Muscle of arm (tissue), 12 donors: ENCODE results near the gene YOD1. TPM values are rescaled to one million over a fixed set of nuclear protein-coding genes. Genes with fewer than 3 reads are reported as not detected.
"Not testable (repeated sequence)": the region's sequence is repeated elsewhere in the genome, so short reads cannot be mapped to it uniquely, and the experiment has no call there.

Experiments used
- DNase-seq: peaks from one replicate; pipeline ENCODE4 v3.0.0-alpha.2; 2013
- polyA plus RNA-seq, 12 donors: library from polyadenylated mRNA; unstranded; fragments of 120-200 nt; gene quantifications; one replicate each; pipeline ENCODE4 v1.2.1, GENCODE V29; 2013; ENCODE audit not compliant: insufficient read length in 12 of 12

Gene YOD1
- polyA plus RNA-seq, 12 donors = 4.4 to 9.3 (median 7.3) TPM; not detected in 1

DNA sequence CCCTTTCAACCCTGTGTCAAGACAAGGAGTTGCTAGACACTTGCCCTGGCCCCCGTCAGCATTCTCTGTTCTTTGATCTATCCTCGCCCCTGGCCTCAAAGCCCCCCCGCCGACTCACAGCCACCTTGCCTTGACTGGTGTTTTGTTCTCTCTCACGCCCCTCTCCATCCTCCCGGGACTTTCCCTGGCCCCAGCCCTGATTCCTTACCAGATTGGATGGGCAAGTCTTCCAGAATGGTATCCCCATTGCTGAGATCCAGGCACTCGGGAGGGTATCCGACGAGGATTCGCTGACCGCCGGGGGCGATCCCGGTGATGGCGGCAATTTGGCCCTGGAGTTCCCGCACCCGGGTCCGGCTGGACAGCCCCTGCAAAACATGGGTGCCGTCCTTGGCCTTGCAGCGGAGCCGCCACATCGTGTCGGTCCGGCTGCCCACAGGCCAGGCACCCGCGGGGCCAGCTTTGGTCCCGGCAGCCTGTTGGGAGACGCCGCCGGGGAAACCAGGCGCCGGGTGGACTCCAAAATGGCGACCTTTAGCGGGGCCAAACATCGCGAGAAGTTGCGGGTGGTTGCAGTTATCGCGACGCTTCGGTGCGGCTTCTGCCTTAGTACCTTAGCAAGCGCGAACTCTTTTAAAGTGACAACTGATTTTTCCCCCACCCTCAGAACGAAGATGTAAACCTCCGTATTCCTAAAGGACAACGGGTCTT is 373 bp downstream of the YOD1 start:
- peak; percentile 96 for DNase-seq

DNA sequence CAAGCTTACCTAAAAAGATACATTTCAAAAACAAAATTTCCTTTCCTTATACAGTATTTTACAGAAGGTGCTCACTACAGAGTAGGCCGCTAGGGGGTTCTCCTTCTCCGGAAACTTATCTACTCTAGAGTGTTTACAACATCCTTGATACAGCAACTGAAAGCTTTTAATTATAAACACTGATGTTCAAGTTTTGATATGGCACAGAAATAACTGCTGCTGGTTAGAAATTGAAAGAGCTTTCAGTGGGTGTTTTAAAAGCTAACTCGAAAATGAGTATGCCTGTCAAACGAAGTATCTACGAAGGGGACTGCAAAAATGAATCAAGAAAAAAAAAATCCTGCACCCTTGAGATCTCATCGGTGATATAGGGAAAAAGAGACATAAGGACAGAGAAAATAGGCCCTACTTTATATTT is 1.0 kb downstream of the YOD1 start:
- DNase-seq = peak; percentile 59

DNA sequence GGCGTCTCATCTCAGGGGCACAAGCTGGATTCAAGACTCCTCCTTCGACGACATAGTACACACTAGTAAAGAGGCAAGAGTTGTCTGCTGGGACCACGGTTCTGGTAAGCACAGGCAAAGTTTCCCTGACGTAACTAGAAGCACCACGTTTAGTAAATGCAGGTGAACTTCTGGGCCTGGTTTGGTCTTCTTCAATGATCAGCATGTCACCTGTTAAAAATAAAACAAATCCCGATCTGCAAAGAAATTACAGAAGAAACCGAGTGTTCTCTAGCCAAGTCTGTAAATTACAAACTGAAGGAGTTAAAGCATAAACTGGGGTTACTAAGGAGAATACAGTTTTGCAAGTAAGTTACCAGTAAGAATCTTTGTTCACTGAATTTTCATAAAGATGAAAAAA is 1.5 kb downstream of the YOD1 start:
- DNase-seq = no peak

DNA sequence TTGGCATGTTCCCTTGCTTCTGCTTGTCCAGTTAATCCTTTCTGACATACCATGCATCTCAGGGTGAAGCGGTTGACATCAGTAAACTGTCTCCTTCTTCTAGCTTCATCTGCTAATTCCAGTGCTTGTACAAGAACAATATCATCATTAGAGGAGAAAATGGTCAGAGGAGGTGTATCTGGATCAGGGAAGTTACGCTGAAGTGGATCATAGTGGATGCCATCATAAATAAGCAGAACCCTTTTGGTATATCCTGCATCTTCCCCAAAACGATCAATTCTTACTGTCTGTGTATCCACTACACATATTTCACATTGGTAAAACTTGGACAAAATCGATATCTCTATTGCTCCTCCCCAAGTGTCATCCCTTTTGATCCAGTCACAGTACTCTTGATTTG is 2.0 kb downstream of the YOD1 start:
- DNase-seq = no peak

- no peak for DNase-seq
Observed at GRCh38 chr1:207048041-207048440, 3.0 kb downstream of the YOD1 start.

DNA sequence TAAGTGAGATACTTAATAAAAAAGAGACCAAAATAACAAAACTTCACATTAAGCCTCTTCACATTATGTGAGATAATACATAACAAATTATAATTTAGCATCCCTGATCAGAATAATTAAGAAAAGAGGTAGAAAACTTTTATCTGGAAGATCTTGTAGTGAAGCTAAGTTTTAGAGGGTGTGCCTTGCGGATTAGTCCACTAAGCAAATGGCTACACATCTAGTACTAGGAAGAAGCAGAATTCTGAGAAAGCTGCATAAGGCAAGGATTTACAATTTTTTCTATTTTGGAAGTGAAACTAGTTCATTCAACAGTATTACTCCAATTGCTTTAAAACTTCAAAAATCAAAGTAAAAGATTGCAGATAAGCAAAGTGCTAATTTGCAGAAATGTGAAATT is 3.5 kb downstream of the YOD1 start:
- DNase-seq = no peak

GRCh38 chr1:207045453-207045852 is 5.6 kb downstream of the YOD1 start:
- DNase-seq = no peak

- DNase-seq = not testable (repeated sequence)
Observed at GRCh38 chr1:207041397-207041796, 9.6 kb downstream of the YOD1 start.

DNA sequence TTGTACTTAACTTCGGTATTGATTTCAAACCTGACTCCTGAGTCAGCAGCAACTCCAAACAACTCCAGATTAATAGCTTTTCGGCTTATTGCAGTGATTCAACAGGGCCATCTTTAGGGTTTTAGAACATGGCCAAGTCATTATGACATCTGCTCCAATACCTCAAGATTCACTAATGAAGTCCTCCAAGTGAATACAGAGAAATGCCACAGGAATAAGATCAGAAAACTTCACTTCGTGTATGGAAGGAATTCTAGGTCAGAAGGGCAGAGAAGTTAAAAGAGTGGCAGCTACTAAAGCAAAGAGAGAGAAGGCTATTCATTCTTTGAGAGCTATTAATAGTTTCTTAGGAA is 10.9 kb downstream of the YOD1 start:
- no peak for DNase-seq

DNA sequence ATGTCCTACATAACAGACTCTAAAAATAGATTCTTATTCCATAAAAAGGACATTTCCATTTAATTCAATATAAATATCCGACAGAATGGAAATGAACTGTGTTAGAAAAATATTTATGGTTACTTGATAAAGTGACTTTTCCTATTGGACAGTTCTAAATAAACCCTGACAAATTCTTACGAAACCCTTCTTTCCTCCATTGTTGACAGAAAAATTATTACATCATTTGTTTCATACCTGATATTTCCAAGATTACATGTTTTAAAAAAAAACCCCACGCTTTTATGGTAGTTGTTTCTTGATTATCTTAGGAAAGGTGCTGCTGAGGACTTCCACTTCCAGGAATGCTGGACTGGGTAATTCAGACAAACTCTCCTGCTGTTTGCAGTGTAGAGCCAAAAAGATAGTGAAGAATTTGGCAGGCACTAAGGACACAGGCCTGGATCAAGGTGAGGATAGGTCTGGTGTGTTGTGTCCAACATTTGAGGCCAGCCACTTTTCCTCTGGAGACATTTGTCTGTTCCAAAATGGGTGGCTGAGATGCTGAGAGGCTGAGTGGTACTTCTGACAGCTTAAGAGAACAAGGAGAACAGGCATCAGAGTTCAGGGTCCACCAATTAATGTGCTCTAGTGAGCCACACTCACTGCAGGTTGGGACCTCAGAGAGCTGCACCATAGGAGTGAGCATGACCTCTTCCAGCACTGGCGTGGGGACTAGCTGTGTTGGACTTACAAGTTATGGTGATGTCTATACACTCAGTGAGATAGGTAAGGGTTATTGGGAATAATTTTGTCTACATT is 11.4 kb downstream of the YOD1 start:
- DNase-seq = no peak

GRCh38 chr1:207036865-207037264 is 14.1 kb downstream of the YOD1 start:
- DNase-seq = no peak

- DNase-seq = no peak
Observed at GRCh38 chr1:207035877-207036551, 15.0 kb downstream of the YOD1 start.

- no peak for DNase-seq
Observed at GRCh38 chr1:207034998-207035397, 16.0 kb downstream of the YOD1 start.

- DNase-seq = no peak
Observed at GRCh38 chr1:207034208-207034607, 16.8 kb downstream of the YOD1 start.

- no peak for DNase-seq
Observed at GRCh38 chr1:207033302-207033701, 17.7 kb downstream of the YOD1 start.

GRCh38 chr1:207032528-207033017 is 18.4 kb downstream of the YOD1 start, which contains the start of gene C1orf116:
TSS of gene C1orf116 (minus strand) at chr1:207032756. CDS start at chr1:207027598, 5,158 bp downstream.
- DNase-seq = no peak

DNA sequence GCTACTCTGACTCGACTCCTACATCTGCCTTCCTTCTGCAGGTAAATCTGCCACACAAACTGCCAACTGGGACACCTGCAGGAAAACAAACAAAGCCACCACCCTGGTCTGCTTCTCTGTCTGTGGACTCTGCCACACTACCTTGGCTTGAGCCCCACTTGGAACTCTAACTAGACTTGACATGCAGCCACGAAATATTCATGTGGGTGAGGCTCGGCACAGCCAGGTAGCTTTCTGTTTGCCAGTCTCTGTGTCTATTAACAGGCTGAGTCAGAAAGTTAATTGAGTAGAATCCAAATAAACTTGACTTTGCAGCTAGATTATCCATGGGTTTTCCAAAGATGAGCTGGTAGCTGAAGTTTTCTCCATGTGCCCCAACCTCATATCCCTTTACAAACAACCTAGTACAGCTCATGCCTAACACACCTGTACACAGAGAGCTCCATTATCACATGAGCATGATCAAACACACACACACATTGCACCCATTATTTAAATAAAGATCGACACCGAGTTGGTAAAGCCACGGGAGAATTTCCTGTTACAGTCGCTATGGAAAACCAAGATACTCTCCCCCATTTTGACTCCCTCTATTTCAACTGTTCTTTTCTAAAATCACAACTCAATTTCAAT is 19.3 kb downstream of the YOD1 start:
- DNase-seq = no peak

- DNase-seq = no peak
Observed at GRCh38 chr1:207031016-207031415, 20.0 kb downstream of the YOD1 start.

DNA sequence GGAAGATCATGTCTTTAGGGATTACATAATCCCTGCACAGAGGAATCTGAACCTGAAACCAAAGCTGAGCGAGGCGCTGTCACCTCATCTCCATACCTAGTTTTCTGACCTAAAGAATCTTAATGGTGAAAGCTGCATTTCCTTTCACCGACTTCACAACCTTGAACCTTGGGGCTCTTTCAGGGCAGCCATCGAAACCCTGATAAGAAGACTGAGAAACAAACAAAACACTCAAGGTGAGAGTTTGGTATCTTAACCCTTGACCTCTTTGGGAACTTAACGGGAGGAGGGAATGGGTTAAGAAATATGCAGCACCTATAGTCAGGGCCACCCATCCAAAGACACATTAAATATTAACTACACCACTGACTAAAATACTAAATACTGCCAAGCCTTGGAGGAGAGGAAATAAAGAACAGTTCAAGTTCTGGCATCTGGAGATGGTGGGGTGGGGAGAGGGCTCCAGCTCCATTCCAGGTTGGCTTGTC is 20.4 kb downstream of the YOD1 start:
- DNase-seq = no peak

- DNase-seq = no peak
Observed at GRCh38 chr1:207029701-207030521, 21.1 kb downstream of the YOD1 start.
